ENCODE data around the gene SPINK2.

DNA sequence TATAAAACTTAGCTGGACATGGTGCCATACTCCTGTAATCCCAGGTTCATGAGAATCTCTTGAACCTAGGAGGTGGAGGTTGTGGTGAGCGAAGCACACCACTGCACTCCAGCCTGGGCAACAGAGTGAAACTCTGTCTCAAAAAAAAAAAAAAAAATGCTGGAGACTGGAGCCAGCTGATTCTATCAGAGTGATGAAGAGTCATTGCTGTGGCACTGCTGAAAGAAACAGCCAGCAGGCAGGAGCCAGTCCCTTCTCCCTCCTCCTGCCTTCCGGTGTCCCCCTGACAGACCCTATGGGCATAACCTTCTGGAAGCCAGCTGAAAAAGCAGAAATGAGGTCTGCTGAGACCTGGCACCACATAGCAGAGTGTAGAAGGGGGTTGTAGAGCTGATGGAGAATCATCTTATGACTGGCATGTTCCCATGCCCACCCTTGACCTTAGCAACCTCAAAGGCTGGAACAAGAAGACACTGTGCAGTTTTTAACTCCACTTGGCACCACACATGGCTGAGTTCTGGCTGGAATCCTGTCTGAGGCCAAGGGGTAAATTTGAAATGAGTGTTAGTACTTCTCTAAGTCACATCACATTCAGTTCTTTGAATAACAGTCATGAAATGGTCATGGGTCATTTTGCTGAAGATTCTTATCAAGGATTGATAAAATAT is 2.6 kb upstream of the SPINK2 start:
- TF ChIP-seq, protein P1, sequence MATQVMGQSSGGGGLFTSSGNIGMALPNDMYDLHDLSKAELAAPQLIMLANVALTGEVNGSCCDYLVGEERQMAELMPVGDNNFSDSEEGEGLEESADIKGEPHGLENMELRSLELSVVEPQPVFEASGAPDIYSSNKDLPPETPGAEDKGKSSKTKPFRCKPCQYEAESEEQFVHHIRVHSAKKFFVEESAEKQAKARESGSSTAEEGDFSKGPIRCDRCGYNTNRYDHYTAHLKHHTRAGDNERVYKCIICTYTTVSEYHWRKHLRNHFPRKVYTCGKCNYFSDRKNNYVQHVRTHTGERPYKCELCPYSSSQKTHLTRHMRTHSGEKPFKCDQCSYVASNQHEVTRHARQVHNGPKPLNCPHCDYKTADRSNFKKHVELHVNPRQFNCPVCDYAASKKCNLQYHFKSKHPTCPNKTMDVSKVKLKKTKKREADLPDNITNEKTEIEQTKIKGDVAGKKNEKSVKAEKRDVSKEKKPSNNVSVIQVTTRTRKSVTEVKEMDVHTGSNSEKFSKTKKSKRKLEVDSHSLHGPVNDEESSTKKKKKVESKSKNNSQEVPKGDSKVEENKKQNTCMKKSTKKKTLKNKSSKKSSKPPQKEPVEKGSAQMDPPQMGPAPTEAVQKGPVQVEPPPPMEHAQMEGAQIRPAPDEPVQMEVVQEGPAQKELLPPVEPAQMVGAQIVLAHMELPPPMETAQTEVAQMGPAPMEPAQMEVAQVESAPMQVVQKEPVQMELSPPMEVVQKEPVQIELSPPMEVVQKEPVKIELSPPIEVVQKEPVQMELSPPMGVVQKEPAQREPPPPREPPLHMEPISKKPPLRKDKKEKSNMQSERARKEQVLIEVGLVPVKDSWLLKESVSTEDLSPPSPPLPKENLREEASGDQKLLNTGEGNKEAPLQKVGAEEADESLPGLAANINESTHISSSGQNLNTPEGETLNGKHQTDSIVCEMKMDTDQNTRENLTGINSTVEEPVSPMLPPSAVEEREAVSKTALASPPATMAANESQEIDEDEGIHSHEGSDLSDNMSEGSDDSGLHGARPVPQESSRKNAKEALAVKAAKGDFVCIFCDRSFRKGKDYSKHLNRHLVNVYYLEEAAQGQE (IDR thresholded peaks at IDR 0.05; ENCODE audit: insufficient read depth in 1 of 2, low read depth in 2 of 2, low read length in 2 of 2): no peak
- no peak for TF ChIP-seq TAF1 (IDR thresholded peaks at IDR 0.05; ENCODE audit: borderline replicate concordance, insufficient read depth, low read length)
- TF ChIP-seq POLR2AphosphoS5 (IDR thresholded peaks at IDR 0.05; ENCODE audit: low read depth, low read length): no peak
- no peak for TF ChIP-seq SIN3A (IDR thresholded peaks at IDR 0.05; ENCODE audit: borderline replicate concordance, insufficient read depth, low read length)
- no peak for TF ChIP-seq FOXP2 (optimal IDR thresholded peaks at IDR 0.05; ENCODE audit: borderline replicate concordance, extremely low read depth, extremely low read length, insufficient read depth)

Data from PFSK-1 (cell line).